ENCODE data around the gene PEX14.

GRCh38 chr1:10516925-10517676 is 42.4 kb downstream of the PEX14 start:
- TF ChIP-seq POLR2A (IDR thresholded peaks at IDR 0.05): no peak
- TF ChIP-seq CTCF (IDR thresholded peaks at IDR 0.05): no peak

All from uterus (tissue), 2 donors.